ENCODE measurements around the gene FAM53A.
"Not testable (repeated sequence)": the region's sequence is repeated elsewhere in the genome, so short reads cannot be mapped to it uniquely, and the experiment has no call there.

Gene FAM53A

GRCh38 chr4:1658146-1658545 lies 26.0 kb downstream of the FAM53A start:
- no peak for DNase-seq

- DNase-seq = no peak
Measured at GRCh38 chr4:1656986-1657385, 27.1 kb downstream of the FAM53A start.

GRCh38 chr4:1656132-1656531 lies 28.0 kb downstream of the FAM53A start:
- no peak for DNase-seq

- DNase-seq = no peak
Measured at GRCh38 chr4:1655676-1656075, 28.4 kb downstream of the FAM53A start.

GRCh38 chr4:1655081-1655480 lies 29.0 kb downstream of the FAM53A start:
- DNase-seq = no peak

- DNase-seq = no peak
Measured at GRCh38 chr4:1654216-1654955, 29.7 kb downstream of the FAM53A start.

GRCh38 chr4:1653776-1654175 lies 30.3 kb downstream of the FAM53A start:
- DNase-seq = no peak

GRCh38 chr4:1652088-1652487 lies 32.0 kb downstream of the FAM53A start:
- DNase-seq = no peak

- no peak for DNase-seq
Measured at GRCh38 chr4:1651609-1652008, 32.5 kb downstream of the FAM53A start.

GRCh38 chr4:1648962-1649361 lies 35.2 kb downstream of the FAM53A start:
- no peak for DNase-seq

- no peak for DNase-seq
Measured at GRCh38 chr4:1647432-1647831, 36.7 kb downstream of the FAM53A start.

- DNase-seq = no peak
Measured at GRCh38 chr4:1646690-1647089, 37.4 kb downstream of the FAM53A start.

GRCh38 chr4:1644891-1645657 lies 39.0 kb downstream of the FAM53A start:
- no peak for DNase-seq

- DNase-seq = no peak
Measured at GRCh38 chr4:1643971-1644735, 40.0 kb downstream of the FAM53A start.

GRCh38 chr4:1642196-1642951 lies 41.7 kb downstream of the FAM53A start:
- DNase-seq = no peak

GRCh38 chr4:1641671-1642070 lies 42.4 kb downstream of the FAM53A start:
- DNase-seq = no peak

- not testable (repeated sequence) for DNase-seq
Measured at GRCh38 chr4:1640716-1641503, 43.2 kb downstream of the FAM53A start.

- DNase-seq = no peak
Measured at GRCh38 chr4:1640190-1640589, 43.9 kb downstream of the FAM53A start.

- DNase-seq = no peak
Measured at GRCh38 chr4:1639299-1639868, 44.7 kb downstream of the FAM53A start.

GRCh38 chr4:1638873-1639272 lies 45.2 kb downstream of the FAM53A start:
- DNase-seq = no peak

- no peak for DNase-seq
Measured at GRCh38 chr4:1638272-1638598, 45.9 kb downstream of the FAM53A start.

All from stimulated activated CD4-positive, alpha-beta T cell treated with anti-CD3 and anti-CD28 coated beads, Interleukin-4, amount 100 ng/mL, for 1 hour (primary cell).